ENCODE results near the gene DZANK1.

The DZANK1 gene

DNA sequence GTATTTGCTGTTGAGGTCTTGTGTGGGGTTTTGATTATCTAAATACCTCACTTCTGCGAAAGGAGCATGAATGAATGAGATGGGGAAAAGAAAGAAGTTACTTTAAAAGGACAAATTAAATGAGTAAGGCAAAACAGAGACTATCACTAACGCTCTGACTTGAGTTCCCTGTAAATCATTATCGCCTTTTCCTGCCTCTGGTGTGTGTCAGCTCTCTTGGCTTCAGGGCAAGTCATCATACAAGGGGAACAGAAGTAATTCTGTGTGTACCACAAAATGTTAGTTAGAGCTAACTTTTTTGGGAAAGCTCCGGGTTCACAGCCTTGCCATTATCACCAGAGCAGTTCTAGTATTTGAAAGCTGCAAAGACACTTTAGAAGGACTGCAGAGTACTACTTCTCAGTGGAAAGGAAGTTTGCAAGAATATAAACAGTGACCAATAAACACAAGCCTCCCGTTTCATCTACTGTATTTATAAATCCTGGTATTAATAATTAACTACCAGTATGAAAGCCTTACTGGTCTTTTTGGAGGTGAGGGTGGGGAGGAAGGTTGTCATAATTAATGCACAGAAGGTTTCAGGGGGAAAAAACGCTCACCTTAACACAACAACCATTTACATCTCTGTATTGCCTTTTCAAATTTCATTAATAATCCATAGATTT, 1.2 kb downstream of the DZANK1 start:
- TF ChIP-seq ZNF324 (tag by site-specific recombination; IDR thresholded peaks at IDR 0.05) (no peak), ZBTB8A (tag by site-specific recombination; IDR thresholded peaks at IDR 0.05) (no peak)
- ChIA-PET POLR2A (interaction anchor here (1.0 to 3.0 kb wide), 3 partner anchors 22 to 177 kb away, joined by 3 to 42 read pairs (median 12); partner anchors contain the start of genes SEC23B and ZNF133), CTCF (interaction anchor here (0.7 to 1.3 kb wide), 2 partner anchors 41 to 53 kb away, joined by 3 read pairs; no protein-coding TSS in a partner anchor)
- H3K36me3 ChIP-seq (ENCODE audit: control insufficient read depth in 2 of 2, insufficient read depth in 1 of 2, low read length in 2 of 2) = peaks cover 0 to 21% of the 10 kb centered on the region in 2 experiments; a peak in 2 of 3 replicates
- no peak overlapping the region for H3K27ac ChIP-seq (ENCODE audit: extremely low read depth, low read depth, low read length)
- H3K4me3 ChIP-seq (ENCODE audit: low read depth, low read length) = no peak overlapping the region
- peaks cover 4% of the 10 kb centered on the region; the same call in 1 of the 2 replicates for H3K4me1 ChIP-seq (ENCODE audit: control insufficient read depth, insufficient read depth, low read length)
- H3K9me3 ChIP-seq (ENCODE audit: control insufficient read depth, insufficient read depth, low read depth, low read length) = no peaks in the 10 kb centered on the region

DNA sequence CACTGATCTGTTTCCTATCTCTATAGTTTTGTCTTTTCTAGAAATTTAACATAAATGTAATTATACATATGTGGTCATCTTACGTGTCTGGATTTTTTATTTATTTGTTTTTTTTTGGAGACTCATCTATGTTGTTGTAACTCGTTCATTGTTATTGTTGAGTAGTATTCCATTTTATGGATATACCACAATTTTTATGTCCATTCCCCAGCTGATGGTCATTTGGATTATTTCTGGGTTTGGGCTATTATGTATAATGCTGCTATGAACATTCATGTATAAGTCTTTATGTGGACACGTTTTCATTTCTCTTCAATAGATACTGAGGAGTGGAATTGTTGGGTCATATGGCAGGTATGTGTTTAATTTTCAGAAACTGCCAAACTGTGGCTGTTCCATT, 10.2 kb downstream of the DZANK1 start:
- no peak overlapping the region for H3K4me3 ChIP-seq (ENCODE audit: low read depth, low read length)
- H3K4me1 ChIP-seq (ENCODE audit: control insufficient read depth, insufficient read depth, low read length) = no peaks in the 10 kb centered on the region
- H3K9me3 ChIP-seq (ENCODE audit: control insufficient read depth, insufficient read depth, low read depth, low read length) = no peaks in the 10 kb centered on the region
- TF ChIP-seq ZNF146 (tag by site-specific recombination; IDR thresholded peaks at IDR 0.05) = peak; percentile 37; the same call in 1 of the 2 replicates
- peak; percentile 13; the same call in 1 of the 2 replicates for TF ChIP-seq ZNF140 (tag by site-specific recombination; IDR thresholded peaks at IDR 0.05)
- no peak for TF ChIP-seq ZNF157 (tag by site-specific recombination; IDR thresholded peaks at IDR 0.05)
- ChIA-PET POLR2A (no interaction called here), CTCF (no interaction called here)
- H3K36me3 ChIP-seq (ENCODE audit: control insufficient read depth in 2 of 2, insufficient read depth in 1 of 2, low read length in 2 of 2) = no peaks in the 10 kb centered on the region; a peak in 1 of 3 replicates
- no peak overlapping the region for H3K27ac ChIP-seq (ENCODE audit: extremely low read depth, low read depth, low read length)

- H3K4me1 ChIP-seq (ENCODE audit: control insufficient read depth, insufficient read depth, low read length) = peaks cover 3% of the 10 kb centered on the region; the same call in 1 of the 2 replicates
- no peak overlapping the region for H3K4me3 ChIP-seq (ENCODE audit: low read depth, low read length)
- ChIA-PET POLR2A (interaction anchor here (1.2 to 2.5 kb wide), 2 partner anchors 23 to 53 kb away, joined by 4 to 12 read pairs; partner anchors contain the start of genes DZANK1, POLR3F and RBBP9), CTCF (interaction anchor here (0.6 to 0.9 kb wide), 2 partner anchors 145 to 941 kb away, joined by 3 read pairs; no protein-coding TSS in a partner anchor)
- TF ChIP-seq ZFP69B (tag by site-specific recombination; IDR thresholded peaks at IDR 0.05) = no peak; the same call in 1 of the 2 replicates
- no peak for TF ChIP-seq ZNF610 (tag by site-specific recombination; IDR thresholded peaks at IDR 0.05; ENCODE audit: borderline replicate concordance)
- no peak for TF ChIP-seq ZNF621 (tag by site-specific recombination; IDR thresholded peaks at IDR 0.05)
- TF ChIP-seq, protein P1, sequence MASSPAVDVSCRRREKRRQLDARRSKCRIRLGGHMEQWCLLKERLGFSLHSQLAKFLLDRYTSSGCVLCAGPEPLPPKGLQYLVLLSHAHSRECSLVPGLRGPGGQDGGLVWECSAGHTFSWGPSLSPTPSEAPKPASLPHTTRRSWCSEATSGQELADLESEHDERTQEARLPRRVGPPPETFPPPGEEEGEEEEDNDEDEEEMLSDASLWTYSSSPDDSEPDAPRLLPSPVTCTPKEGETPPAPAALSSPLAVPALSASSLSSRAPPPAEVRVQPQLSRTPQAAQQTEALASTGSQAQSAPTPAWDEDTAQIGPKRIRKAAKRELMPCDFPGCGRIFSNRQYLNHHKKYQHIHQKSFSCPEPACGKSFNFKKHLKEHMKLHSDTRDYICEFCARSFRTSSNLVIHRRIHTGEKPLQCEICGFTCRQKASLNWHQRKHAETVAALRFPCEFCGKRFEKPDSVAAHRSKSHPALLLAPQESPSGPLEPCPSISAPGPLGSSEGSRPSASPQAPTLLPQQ (tag by site-specific recombination; IDR thresholded peaks at IDR 0.05) = 0 out of 2 replicates have a peak, but pooled peaks have one; percentile 36
- TF ChIP-seq OSR2 (tag by site-specific recombination; IDR thresholded peaks at IDR 0.05) = peak; percentile 79
- no peaks in the 10 kb centered on the region; a peak in 1 of 3 replicates for H3K36me3 ChIP-seq (ENCODE audit: control insufficient read depth in 2 of 2, insufficient read depth in 1 of 2, low read length in 2 of 2)
- H3K27ac ChIP-seq (ENCODE audit: extremely low read depth, low read depth, low read length) = no peak overlapping the region
- H3K9me3 ChIP-seq (ENCODE audit: control insufficient read depth, insufficient read depth, low read depth, low read length) = no peaks in the 10 kb centered on the region
Measured at GRCh38 chr20:18443886-18444285, 22.9 kb downstream of the DZANK1 start.

- ChIA-PET CTCF (interaction anchor here (0.7 kb wide), 1 partner anchor 1817 kb away, joined by 3 read pairs; no protein-coding TSS in a partner anchor), POLR2A (no interaction called here)
- H3K27ac ChIP-seq (ENCODE audit: extremely low read depth, low read depth, low read length) = no peak overlapping the region
- peaks cover 3% of the 10 kb centered on the region; the same call in 1 of the 2 replicates for H3K4me1 ChIP-seq (ENCODE audit: control insufficient read depth, insufficient read depth, low read length)
- TF ChIP-seq ZNF280C (tag by site-specific recombination; IDR thresholded peaks at IDR 0.05) = no peak
- TF ChIP-seq KLF1 (tag by site-specific recombination; IDR thresholded peaks at IDR 0.05) = no peak
- TF ChIP-seq SCRT1 (tag by site-specific recombination; IDR thresholded peaks at IDR 0.05; ENCODE audit: borderline replicate concordance) = peak; percentile 87; the same call in 1 of the 2 replicates
- no peak for TF ChIP-seq ZFHX2 (tag by site-specific recombination; conservative IDR thresholded peaks at IDR 0.05)
- peak; percentile 86 for TF ChIP-seq SCRT2 (tag by site-specific recombination; IDR thresholded peaks at IDR 0.05)
- TF ChIP-seq KLF8 (tag by site-specific recombination; IDR thresholded peaks at IDR 0.05) = no peak
- no peaks in the 10 kb centered on the region for H3K9me3 ChIP-seq (ENCODE audit: control insufficient read depth, insufficient read depth, low read depth, low read length)
- H3K4me3 ChIP-seq (ENCODE audit: low read depth, low read length) = no peak overlapping the region
- H3K36me3 ChIP-seq (ENCODE audit: control insufficient read depth in 2 of 2, insufficient read depth in 1 of 2, low read length in 2 of 2) = no peaks in the 10 kb centered on the region
Measured at GRCh38 chr20:18440403-18440802, 26.4 kb downstream of the DZANK1 start.

Data from HEK293 (cell line).